ENCODE data around the gene ADCY9.
"Not testable (repeated sequence)": the region's sequence is repeated elsewhere in the genome, so short reads cannot be mapped to it uniquely, and the experiment has no call there.

ADCY9 gene

GRCh38 chr16:4056161-4057105 lies 59.8 kb downstream of the ADCY9 start:
- Mint-ChIP-seq H3K4me3 (no peak overlapping the region), H3K27ac (no peak overlapping the region), H3K27me3 (ENCODE audit: low read depth) (no peaks in the 10 kb centered on the region), H3K4me1 (ENCODE audit: low read depth) (peaks cover 7% of the 10 kb centered on the region), H3K36me3 (ENCODE audit: low read depth) (peaks cover 16% of the 10 kb centered on the region), H3K9me3 (peaks cover 21% of the 10 kb centered on the region)
- no peak for DNase-seq (ENCODE audit: low spot score)

GRCh38 chr16:4055748-4056147 lies 60.5 kb downstream of the ADCY9 start:
- Mint-ChIP-seq H3K4me1 (ENCODE audit: low read depth) (peaks cover 7% of the 10 kb centered on the region), H3K4me3 (no peak overlapping the region), H3K27me3 (ENCODE audit: low read depth) (no peaks in the 10 kb centered on the region), H3K36me3 (ENCODE audit: low read depth) (peaks cover 9% of the 10 kb centered on the region), H3K27ac (no peak overlapping the region), H3K9me3 (peaks cover 15% of the 10 kb centered on the region)
- no peak for DNase-seq (ENCODE audit: low spot score)

GRCh38 chr16:4053301-4053845 lies 62.9 kb downstream of the ADCY9 start:
- H3K4me3 Mint-ChIP-seq, result no peak overlapping the region
- H3K36me3 Mint-ChIP-seq (ENCODE audit: low read depth), result peaks cover under 1% of the 10 kb centered on the region
- no peaks in the 10 kb centered on the region for H3K9me3 Mint-ChIP-seq
- H3K27me3 Mint-ChIP-seq (ENCODE audit: low read depth), result no peaks in the 10 kb centered on the region
- DNase-seq (ENCODE audit: low spot score), result no peak
- no peaks in the 10 kb centered on the region for H3K4me1 Mint-ChIP-seq (ENCODE audit: low read depth)
- H3K27ac Mint-ChIP-seq, result no peak overlapping the region

- H3K4me3 Mint-ChIP-seq, result no peak overlapping the region
- H3K27me3 Mint-ChIP-seq (ENCODE audit: low read depth), result no peaks in the 10 kb centered on the region
- no peak for DNase-seq (ENCODE audit: low spot score)
- H3K27ac Mint-ChIP-seq, result no peak overlapping the region
- H3K36me3 Mint-ChIP-seq (ENCODE audit: low read depth), result no peaks in the 10 kb centered on the region
- H3K9me3 Mint-ChIP-seq, result no peaks in the 10 kb centered on the region
- H3K4me1 Mint-ChIP-seq (ENCODE audit: low read depth), result no peaks in the 10 kb centered on the region
Measured at GRCh38 chr16:4052801-4053293, 63.4 kb downstream of the ADCY9 start.

GRCh38 chr16:4052096-4052495 lies 64.1 kb downstream of the ADCY9 start:
- H3K27ac Mint-ChIP-seq, result no peak overlapping the region
- no peaks in the 10 kb centered on the region for H3K9me3 Mint-ChIP-seq
- H3K27me3 Mint-ChIP-seq (ENCODE audit: low read depth), result no peaks in the 10 kb centered on the region
- H3K4me1 Mint-ChIP-seq (ENCODE audit: low read depth), result no peaks in the 10 kb centered on the region
- no peaks in the 10 kb centered on the region for H3K36me3 Mint-ChIP-seq (ENCODE audit: low read depth)
- H3K4me3 Mint-ChIP-seq, result no peak overlapping the region
- DNase-seq (ENCODE audit: low spot score), result no peak

GRCh38 chr16:4051591-4051990 lies 64.7 kb downstream of the ADCY9 start:
- DNase-seq (ENCODE audit: low spot score), result no peak
- Mint-ChIP-seq H3K9me3 (no peaks in the 10 kb centered on the region), H3K27me3 (ENCODE audit: low read depth) (no peaks in the 10 kb centered on the region), H3K36me3 (ENCODE audit: low read depth) (no peaks in the 10 kb centered on the region), H3K4me3 (no peak overlapping the region), H3K4me1 (ENCODE audit: low read depth) (no peaks in the 10 kb centered on the region), H3K27ac (no peak overlapping the region)

GRCh38 chr16:4049031-4049430 lies 67.2 kb downstream of the ADCY9 start:
- Mint-ChIP-seq H3K27ac (no peak overlapping the region), H3K9me3 (no peaks in the 10 kb centered on the region), H3K27me3 (ENCODE audit: low read depth) (peaks cover 4% of the 10 kb centered on the region)

GRCh38 chr16:4048481-4048880 lies 67.8 kb downstream of the ADCY9 start:
- no peak overlapping the region for H3K27ac Mint-ChIP-seq
- H3K9me3 Mint-ChIP-seq, result no peaks in the 10 kb centered on the region
- no peaks in the 10 kb centered on the region for H3K36me3 Mint-ChIP-seq (ENCODE audit: low read depth)
- H3K4me1 Mint-ChIP-seq (ENCODE audit: low read depth), result no peaks in the 10 kb centered on the region
- no peak for DNase-seq (ENCODE audit: low spot score)
- peaks cover 4% of the 10 kb centered on the region for H3K27me3 Mint-ChIP-seq (ENCODE audit: low read depth)
- H3K4me3 Mint-ChIP-seq, result no peak overlapping the region

More at GRCh38 chr16:4049031-4049430, 67.2 kb downstream of the ADCY9 start:
- DNase-seq (ENCODE audit: low spot score), result no peak
- H3K4me1 Mint-ChIP-seq (ENCODE audit: low read depth), result no peaks in the 10 kb centered on the region
- no peak overlapping the region for H3K4me3 Mint-ChIP-seq
- no peaks in the 10 kb centered on the region for H3K36me3 Mint-ChIP-seq (ENCODE audit: low read depth)

GRCh38 chr16:4046221-4046620 lies 70.0 kb downstream of the ADCY9 start:
- Mint-ChIP-seq H3K27ac (no peak overlapping the region), H3K4me3 (no peak overlapping the region), H3K27me3 (ENCODE audit: low read depth) (peaks cover 4% of the 10 kb centered on the region), H3K4me1 (ENCODE audit: low read depth) (no peaks in the 10 kb centered on the region), H3K36me3 (ENCODE audit: low read depth) (no peaks in the 10 kb centered on the region), H3K9me3 (no peaks in the 10 kb centered on the region)
- no peak for DNase-seq (ENCODE audit: low spot score)

GRCh38 chr16:4045561-4045960 lies 70.7 kb downstream of the ADCY9 start:
- not testable (repeated sequence) for H3K27ac Mint-ChIP-seq; H3K36me3 Mint-ChIP-seq (ENCODE audit: low read depth); H3K9me3 Mint-ChIP-seq; H3K4me1 Mint-ChIP-seq (ENCODE audit: low read depth); H3K4me3 Mint-ChIP-seq; DNase-seq (ENCODE audit: low spot score); H3K27me3 Mint-ChIP-seq (ENCODE audit: low read depth)

GRCh38 chr16:4042581-4042980 lies 73.7 kb downstream of the ADCY9 start:
- Mint-ChIP-seq H3K27ac (no peak overlapping the region), H3K4me3 (no peak overlapping the region), H3K27me3 (ENCODE audit: low read depth) (peaks cover 4% of the 10 kb centered on the region), H3K4me1 (ENCODE audit: low read depth) (no peaks in the 10 kb centered on the region), H3K9me3 (no peaks in the 10 kb centered on the region), H3K36me3 (ENCODE audit: low read depth) (no peaks in the 10 kb centered on the region)
- no peak for DNase-seq (ENCODE audit: low spot score)

- no peaks in the 10 kb centered on the region for H3K9me3 Mint-ChIP-seq
- no peaks in the 10 kb centered on the region for H3K4me1 Mint-ChIP-seq (ENCODE audit: low read depth)
- no peak for DNase-seq (ENCODE audit: low spot score)
- H3K27ac Mint-ChIP-seq, result no peak overlapping the region
- no peaks in the 10 kb centered on the region for H3K36me3 Mint-ChIP-seq (ENCODE audit: low read depth)
- H3K4me3 Mint-ChIP-seq, result no peak overlapping the region
- H3K27me3 Mint-ChIP-seq (ENCODE audit: low read depth), result no peaks in the 10 kb centered on the region
Measured at GRCh38 chr16:4038448-4038847, 77.8 kb downstream of the ADCY9 start.

- H3K4me3 Mint-ChIP-seq; H3K36me3 Mint-ChIP-seq (ENCODE audit: low read depth); H3K27me3 Mint-ChIP-seq (ENCODE audit: low read depth); H3K27ac Mint-ChIP-seq; DNase-seq (ENCODE audit: low spot score); H3K4me1 Mint-ChIP-seq (ENCODE audit: low read depth); H3K9me3 Mint-ChIP-seq: not testable (repeated sequence)
Measured at GRCh38 chr16:4036952-4037351, 79.3 kb downstream of the ADCY9 start.

- no peaks in the 10 kb centered on the region for H3K9me3 Mint-ChIP-seq
- H3K4me1 Mint-ChIP-seq (ENCODE audit: low read depth), result no peaks in the 10 kb centered on the region
- no peaks in the 10 kb centered on the region for H3K36me3 Mint-ChIP-seq (ENCODE audit: low read depth)
- H3K4me3 Mint-ChIP-seq, result no peak overlapping the region
- DNase-seq (ENCODE audit: low spot score), result no peak
- no peak overlapping the region for H3K27ac Mint-ChIP-seq
- no peaks in the 10 kb centered on the region for H3K27me3 Mint-ChIP-seq (ENCODE audit: low read depth)
Measured at GRCh38 chr16:4034963-4035362, 81.3 kb downstream of the ADCY9 start.
